ENCODE data around the gene MRPS27. TPM values are rescaled to one million over a fixed set of nuclear protein-coding genes. Genes with fewer than 3 reads are reported as not detected.
A peak's percentile ranks its signal among the peaks of the same experiment; 100 is the strongest.

The MRPS27 gene
- total and polyA plus RNA-seq, 5 experiments from 2014 or later: 31.7 to 48.5 (median 43.6) TPM

DNA sequence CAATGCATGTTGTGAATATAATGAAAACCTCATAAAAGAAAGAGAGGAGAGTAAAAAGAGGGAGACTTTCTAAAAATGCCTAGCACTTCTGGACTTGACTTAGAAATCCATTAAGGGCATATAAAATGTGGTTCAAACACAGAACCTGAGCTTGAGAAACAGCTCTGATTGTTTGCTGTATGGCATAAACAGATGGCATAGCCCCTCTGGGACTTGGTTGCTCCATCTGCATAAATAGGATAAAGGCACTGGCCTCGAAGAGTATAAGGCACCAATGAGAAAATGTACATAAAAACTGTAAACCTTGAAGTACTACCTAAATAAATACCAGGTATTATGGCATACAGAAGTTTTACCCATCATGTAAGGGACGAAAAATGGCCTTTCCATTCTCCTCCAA lies 23.8 kb downstream of the MRPS27 start:
- ATAC-seq: no peak
- Mint-ChIP-seq H3K36me3 (peaks cover 0 to 59% (median 29%) of the 10 kb centered on the region in 3 donors), H3K4me3 (no peak overlapping the region), H3K4me1 (peaks cover 9 to 67% (median 23%) of the 10 kb centered on the region in 4 donors), H3K27me3 (no peaks in the 10 kb centered on the region), H3K9me3 (no peaks in the 10 kb centered on the region), H3K27ac (no peak overlapping the region)
- DNase-seq: no peak
- POLR2A ChIA-PET: no interaction called here

DNA sequence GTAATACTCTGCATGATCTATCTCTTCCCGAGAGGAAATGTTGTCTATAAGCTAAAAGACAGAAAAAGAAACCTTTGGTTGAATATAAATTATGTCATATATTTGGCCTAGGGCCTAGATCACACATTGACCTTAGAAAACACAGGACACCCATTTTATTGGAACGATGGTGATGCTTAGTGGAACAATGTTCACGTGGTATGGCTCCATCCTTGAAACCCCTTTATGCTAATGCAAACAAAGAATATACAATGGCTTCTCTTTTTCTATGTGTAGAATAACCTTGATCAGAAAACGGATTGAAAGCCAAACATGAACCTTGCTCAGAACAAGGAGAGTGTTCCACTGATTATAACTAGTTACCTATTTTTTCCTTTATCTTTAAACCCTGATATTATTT lies 24.5 kb downstream of the MRPS27 start:
- no peaks in the 10 kb centered on the region for H3K9me3 Mint-ChIP-seq
- H3K27ac Mint-ChIP-seq: no peak overlapping the region
- peaks cover 0 to 62% (median 29%) of the 10 kb centered on the region in 3 donors for H3K36me3 Mint-ChIP-seq
- H3K27me3 Mint-ChIP-seq: no peaks in the 10 kb centered on the region
- ATAC-seq (no peak), DNase-seq (no peak)
- POLR2A ChIA-PET: no interaction called here
- peaks cover 9 to 66% (median 22%) of the 10 kb centered on the region in 4 donors for H3K4me1 Mint-ChIP-seq
- H3K4me3 Mint-ChIP-seq: no peak overlapping the region

DNA sequence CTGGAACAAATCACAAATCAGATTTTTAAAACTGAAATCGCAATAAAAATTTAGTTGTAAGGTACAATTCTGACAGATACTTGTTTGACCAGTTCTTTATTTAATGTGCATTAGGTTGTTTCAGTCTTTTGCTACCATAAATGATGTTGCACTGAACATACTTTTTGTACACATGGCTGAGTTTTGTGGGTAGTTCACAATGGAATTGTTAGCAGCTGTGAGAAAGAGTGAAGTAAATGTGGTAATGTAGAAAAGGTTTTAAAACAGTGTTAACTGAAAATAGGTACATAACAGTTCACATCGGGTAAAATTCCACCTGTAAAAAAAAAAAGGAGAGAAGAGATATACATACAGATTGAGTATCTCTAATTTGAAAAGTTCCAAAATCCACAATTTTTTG lies 25.6 kb downstream of the MRPS27 start:
- POLR2A ChIA-PET: no interaction called here
- Mint-ChIP-seq H3K4me3 (peak overlapping the region in 1 of 10 donors; percentile 21), H3K27ac (peak overlapping the region in 1 of 10 donors; percentile 41), H3K36me3 (peaks cover 0 to 64% (median 35%) of the 10 kb centered on the region in 3 donors), H3K9me3 (no peaks in the 10 kb centered on the region), H3K27me3 (no peaks in the 10 kb centered on the region), H3K4me1 (peaks cover 2 to 61% (median 12%) of the 10 kb centered on the region in 4 donors)
- DNase-seq (no peak), ATAC-seq (no peak)

DNA sequence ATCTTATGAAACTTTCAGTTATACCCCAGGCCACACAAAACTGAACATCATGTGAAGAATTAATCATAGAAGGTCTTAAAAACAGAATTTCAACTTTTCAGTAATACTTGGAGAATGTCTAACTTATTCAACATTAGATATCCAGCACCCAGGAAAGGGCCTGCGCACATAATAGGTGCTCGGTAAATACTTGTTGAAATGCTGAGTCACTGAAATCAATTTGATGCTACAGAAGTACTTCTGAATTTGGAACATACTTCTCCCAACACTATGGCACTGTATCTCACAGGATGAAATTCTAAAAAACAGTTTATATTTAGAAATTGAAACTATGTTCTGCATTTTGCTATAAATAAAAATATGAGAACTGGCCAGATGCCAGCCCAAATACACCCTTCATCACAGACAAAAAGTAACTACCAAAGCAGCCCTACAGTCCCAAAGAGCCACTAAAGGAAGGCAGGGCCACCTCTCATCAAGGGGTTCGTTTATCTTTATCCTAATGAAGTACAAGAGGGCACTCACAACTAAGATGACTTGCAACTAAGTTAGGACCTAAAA lies 26.5 kb downstream of the MRPS27 start:
- Mint-ChIP-seq H3K27ac (peak overlapping the region in 1 of 10 donors; percentile 4), H3K36me3 (peaks cover 0 to 71% (median 38%) of the 10 kb centered on the region in 3 donors), H3K4me1 (peaks cover 2 to 57% (median 9%) of the 10 kb centered on the region in 4 donors), H3K27me3 (no peaks in the 10 kb centered on the region), H3K9me3 (no peaks in the 10 kb centered on the region), H3K4me3 (no peak overlapping the region)
- no peak for DNase-seq
- POLR2A ChIA-PET: no interaction called here
- ATAC-seq: no peak

DNA sequence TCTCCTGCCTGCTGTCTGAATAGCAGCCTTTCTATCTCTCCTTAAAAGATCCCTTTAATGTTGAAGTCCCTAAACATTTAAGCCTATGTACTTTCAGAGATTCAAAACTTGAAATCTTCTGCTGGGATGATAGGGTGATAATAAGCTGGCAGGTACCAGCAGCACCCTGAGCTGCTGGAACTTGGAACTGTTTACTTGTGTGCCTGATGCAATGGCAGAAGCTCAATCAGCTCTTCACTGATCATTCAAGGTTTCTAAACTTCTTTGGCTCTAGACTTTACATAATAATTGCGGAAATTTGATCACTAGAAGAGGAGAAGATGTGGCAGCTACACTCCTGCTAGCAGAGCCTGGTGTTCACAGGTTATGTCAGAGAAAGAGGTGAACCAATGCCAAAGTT lies 27.6 kb downstream of the MRPS27 start:
- POLR2A ChIA-PET: no interaction called here
- DNase-seq (no peak), ATAC-seq (no peak)
- no peak overlapping the region for H3K4me3 Mint-ChIP-seq
- peaks cover 3 to 76% (median 44%) of the 10 kb centered on the region in 3 donors for H3K36me3 Mint-ChIP-seq
- no peaks in the 10 kb centered on the region for H3K9me3 Mint-ChIP-seq
- H3K27me3 Mint-ChIP-seq: no peaks in the 10 kb centered on the region
- H3K27ac Mint-ChIP-seq: no peak overlapping the region
- peaks cover 0 to 53% (median 6%) of the 10 kb centered on the region in 4 donors for H3K4me1 Mint-ChIP-seq

DNA sequence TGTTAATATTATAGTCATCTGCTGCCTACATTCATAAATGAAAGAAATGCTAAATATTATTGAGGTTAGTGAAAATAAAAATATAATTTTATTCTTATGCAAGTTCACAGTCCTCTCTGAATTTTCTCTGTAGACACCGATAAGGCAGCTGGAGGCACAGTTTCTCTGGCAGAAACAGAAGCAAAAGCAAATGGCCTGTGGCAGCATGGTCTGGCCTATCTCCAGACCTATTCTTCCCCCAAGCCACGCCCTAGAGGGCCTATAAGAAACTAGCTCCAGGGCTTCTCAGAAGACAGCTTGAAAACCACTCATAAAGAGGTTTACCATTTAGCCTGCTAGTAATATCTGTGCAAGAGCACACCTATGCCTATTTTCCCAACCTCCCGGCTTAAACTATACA lies 28.4 kb downstream of the MRPS27 start:
- peaks cover 3 to 76% (median 41%) of the 10 kb centered on the region in 3 donors for H3K36me3 Mint-ChIP-seq
- POLR2A ChIA-PET: interaction anchor here (0.7 kb wide), 1 partner anchor 29 kb away, joined by 3 read pairs; the partner anchor contains the start of genes MRPS27 and PTCD2
- ATAC-seq (no peak), DNase-seq (no peak)
- no peaks in the 10 kb centered on the region for H3K27me3 Mint-ChIP-seq
- H3K27ac Mint-ChIP-seq: no peak overlapping the region
- no peak overlapping the region for H3K4me3 Mint-ChIP-seq
- peaks cover under 1 to 48% (median 6%) of the 10 kb centered on the region in 4 donors for H3K4me1 Mint-ChIP-seq
- H3K9me3 Mint-ChIP-seq: no peaks in the 10 kb centered on the region

DNA sequence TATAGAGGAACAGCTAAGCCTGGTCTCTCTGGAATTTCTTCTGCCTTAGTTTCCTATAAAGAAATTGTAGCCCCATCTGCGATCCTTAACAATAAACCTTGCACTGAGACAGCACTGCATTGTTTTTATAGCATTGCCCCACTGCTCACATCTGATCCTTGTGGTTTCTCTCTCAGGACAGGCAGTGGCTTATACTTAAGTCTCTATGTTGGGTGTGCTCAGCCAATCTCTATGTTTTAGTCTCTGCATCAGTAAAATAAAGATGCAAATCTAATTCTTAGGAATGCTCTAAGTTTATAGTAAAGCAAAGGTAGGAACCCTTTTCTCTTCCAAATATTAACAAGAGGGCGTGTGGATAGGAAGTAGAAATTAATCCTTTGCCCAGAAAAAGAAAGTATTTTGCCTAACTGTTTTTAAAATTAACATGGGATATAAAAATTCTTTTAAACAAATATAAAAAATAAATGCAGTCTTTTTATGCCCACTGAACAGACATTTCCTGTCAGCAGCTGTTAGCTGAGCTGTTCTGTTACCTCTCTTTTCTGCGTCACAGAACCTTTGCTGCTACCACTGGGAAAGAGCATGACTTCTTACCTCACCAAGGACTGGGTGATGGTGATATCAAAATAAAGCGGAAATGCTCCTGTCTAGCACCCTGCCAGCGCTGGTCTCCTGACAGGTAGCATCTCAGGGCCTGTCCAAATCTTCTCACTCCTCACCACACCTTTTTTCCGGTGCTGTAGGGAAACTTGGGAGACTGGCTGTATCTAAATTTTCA lies 29.5 kb downstream of the MRPS27 start:
- POLR2A ChIA-PET: interaction anchor here (0.7 kb wide), 1 partner anchor 30 kb away, joined by 3 read pairs; the partner anchor contains the start of genes MRPS27 and PTCD2
- Mint-ChIP-seq H3K9me3 (no peaks in the 10 kb centered on the region), H3K27ac (no peak overlapping the region), H3K27me3 (no peaks in the 10 kb centered on the region), H3K36me3 (peaks cover 3 to 75% (median 35%) of the 10 kb centered on the region in 3 donors), H3K4me1 (peaks cover 2 to 42% (median 6%) of the 10 kb centered on the region in 4 donors), H3K4me3 (no peak overlapping the region)
- DNase-seq (no peak), ATAC-seq (no peak)

DNA sequence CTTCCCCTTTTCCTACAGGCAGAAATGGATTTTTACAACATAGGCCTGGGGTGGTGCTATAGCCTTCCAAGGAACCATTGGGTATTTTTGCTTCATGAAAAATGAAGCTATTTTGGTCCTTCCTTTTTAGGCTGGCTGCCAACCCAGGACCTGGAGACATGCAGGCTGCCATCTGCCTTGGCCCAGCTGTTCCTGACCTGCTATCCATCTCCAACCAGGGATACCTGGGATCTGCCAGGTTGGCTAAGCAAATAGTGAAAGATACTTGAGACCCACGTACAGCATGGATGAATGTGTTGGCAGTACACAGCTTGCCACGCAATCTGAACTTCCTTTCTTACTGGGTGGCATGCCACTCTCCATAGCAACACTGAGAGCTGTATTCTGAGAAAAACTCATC lies 31.1 kb downstream of the MRPS27 start:
- POLR2A ChIA-PET: no interaction called here
- Mint-ChIP-seq H3K36me3 (peaks cover 3 to 69% (median 26%) of the 10 kb centered on the region in 3 donors), H3K4me3 (no peak overlapping the region), H3K9me3 (no peaks in the 10 kb centered on the region), H3K4me1 (peaks cover 0 to 42% (median 3%) of the 10 kb centered on the region in 4 donors), H3K27me3 (no peaks in the 10 kb centered on the region), H3K27ac (no peak overlapping the region)
- DNase-seq (no peak), ATAC-seq (no peak)

DNA sequence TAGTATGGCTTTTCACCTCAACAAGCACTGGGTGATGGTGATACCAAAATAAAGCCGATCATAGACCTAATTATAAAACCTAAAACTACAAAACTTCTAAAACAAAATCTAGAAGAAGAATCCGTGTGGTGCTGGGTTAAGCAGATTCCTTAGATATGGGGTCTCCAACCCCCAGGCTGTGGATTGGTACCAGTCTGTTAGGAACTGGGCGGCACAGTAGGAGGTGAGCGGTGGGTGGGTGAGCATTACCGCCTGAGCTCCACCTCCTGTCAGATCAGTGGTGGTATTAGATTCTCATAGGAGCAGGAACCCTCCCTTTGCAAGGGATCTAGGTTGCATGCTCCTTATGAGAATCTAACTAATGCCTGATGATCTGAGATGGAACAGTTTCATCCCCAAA lies 33.2 kb downstream of the MRPS27 start:
- Mint-ChIP-seq H3K27me3 (no peaks in the 10 kb centered on the region), H3K27ac (peak overlapping the region in 1 of 10 donors; percentile 32), H3K4me3 (no peak overlapping the region), H3K9me3 (no peaks in the 10 kb centered on the region), H3K36me3 (peaks cover 3 to 78% (median 32%) of the 10 kb centered on the region in 3 donors), H3K4me1 (peaks cover 0 to 27% (median 4%) of the 10 kb centered on the region in 4 donors)
- POLR2A ChIA-PET: no interaction called here
- DNase-seq (no peak), ATAC-seq (no peak)

DNA sequence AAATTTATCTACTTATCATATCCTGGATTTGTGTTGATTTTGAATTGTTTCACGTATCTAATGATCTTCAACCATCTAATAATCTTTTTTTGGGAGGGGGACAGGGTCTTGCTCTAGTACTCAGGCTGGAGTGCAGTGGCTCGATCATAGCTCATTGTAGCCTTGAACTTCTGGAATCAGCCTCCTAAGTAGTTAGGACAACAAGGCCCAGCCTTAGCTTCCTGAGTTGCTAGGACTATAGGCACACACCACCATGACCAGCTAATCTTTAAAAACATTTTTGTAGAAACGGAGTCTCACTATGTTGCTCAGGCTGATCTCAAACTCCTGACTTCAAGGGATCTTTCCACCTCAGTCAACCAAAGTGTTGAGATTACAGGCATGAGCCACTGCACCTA lies 34.6 kb downstream of the MRPS27 start:
- H3K27me3 Mint-ChIP-seq: no peaks in the 10 kb centered on the region
- no peaks in the 10 kb centered on the region for H3K9me3 Mint-ChIP-seq
- DNase-seq (no peak), ATAC-seq (no peak)
- H3K36me3 Mint-ChIP-seq: peaks cover 3 to 82% (median 31%) of the 10 kb centered on the region in 3 donors
- no peak overlapping the region for H3K4me3 Mint-ChIP-seq
- POLR2A ChIA-PET: no interaction called here
- H3K4me1 Mint-ChIP-seq: peaks cover 4 to 22% (median 7%) of the 10 kb centered on the region in 4 donors
- peak overlapping the region in 1 of 10 donors; percentile 11 for H3K27ac Mint-ChIP-seq

DNA sequence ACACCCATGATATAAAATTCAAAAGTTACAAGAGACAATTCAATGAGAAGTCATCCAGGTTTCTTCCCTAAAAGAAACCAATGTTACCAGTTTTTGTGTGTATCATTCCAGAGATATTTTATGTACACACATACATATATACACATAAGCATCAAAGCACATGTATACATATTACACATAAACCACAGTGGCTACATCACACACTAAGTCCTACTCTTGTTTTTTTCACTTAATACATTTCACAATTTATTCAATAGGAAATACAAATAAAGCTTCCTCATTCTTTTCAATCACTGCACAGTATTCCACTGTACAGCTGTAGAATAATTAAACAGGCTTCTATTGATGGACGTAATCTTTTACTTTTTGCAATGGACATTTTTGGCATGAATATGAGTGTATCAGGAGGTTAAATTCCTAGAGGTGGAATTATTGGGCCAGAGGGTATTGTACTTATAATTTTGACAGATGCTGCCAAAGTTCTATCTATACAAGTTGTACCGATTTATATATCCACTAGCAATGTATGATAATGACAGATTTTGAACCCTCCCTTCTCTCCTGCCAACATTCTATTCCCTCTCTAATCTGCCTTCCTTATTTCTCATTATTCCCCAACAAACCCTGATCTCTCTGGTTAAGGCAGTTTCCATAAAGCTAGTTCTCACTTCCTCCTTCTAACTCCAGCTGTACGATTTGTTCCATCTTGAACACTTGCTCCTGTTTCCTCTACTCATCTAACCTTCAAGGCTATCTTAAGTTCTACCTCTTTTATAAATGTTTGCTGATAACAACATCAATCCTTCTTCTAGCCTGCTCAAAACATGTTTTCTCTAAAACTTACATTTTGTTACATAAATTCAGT lies 35.2 kb downstream of the MRPS27 start:
- peaks cover 7 to 79% (median 30%) of the 10 kb centered on the region in 3 donors for H3K36me3 Mint-ChIP-seq

DNA sequence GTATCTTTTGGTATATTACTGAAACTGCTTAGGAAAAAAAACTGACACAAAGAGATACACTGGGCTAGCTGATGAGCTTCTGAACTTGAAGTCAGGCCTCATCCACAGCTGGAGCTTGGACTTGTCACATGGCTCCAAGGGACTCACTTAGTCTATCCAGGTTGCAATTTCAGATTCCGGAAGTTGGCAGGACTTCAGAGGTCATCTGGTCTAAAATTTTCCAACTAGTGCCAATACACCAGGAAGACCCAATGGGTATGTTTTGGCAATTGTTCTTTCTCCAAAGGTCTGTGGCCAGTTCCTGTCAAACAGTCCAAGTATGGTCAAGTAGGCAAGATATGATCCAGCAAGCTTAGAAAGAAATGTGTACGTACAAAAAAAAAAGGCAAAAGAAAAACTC lies 36.7 kb downstream of the MRPS27 start:
- POLR2A ChIA-PET: no interaction called here
- H3K36me3 Mint-ChIP-seq: peaks cover 13 to 80% (median 36%) of the 10 kb centered on the region in 3 donors
- H3K4me1 Mint-ChIP-seq: peaks cover 4 to 10% (median 7%) of the 10 kb centered on the region in 4 donors
- no peak for DNase-seq
- no peak overlapping the region for H3K4me3 Mint-ChIP-seq
- peaks cover 0 to 3% (median 1%) of the 10 kb centered on the region in 9 donors for H3K9me3 Mint-ChIP-seq
- peak overlapping the region in 3 of 10 donors; percentile 2 to 12 (median 7) for H3K27ac Mint-ChIP-seq
- H3K27me3 Mint-ChIP-seq: no peaks in the 10 kb centered on the region
- no peak for ATAC-seq

More for the DNA sequence above, 35.2 kb downstream of the MRPS27 start:
- peak overlapping the region in 3 of 10 donors; percentile 1 to 11 (median 11) for H3K27ac Mint-ChIP-seq
- POLR2A ChIA-PET: no interaction called here
- ATAC-seq (no peak), DNase-seq (no peak)
- H3K27me3 Mint-ChIP-seq: no peaks in the 10 kb centered on the region
- no peaks in the 10 kb centered on the region for H3K9me3 Mint-ChIP-seq
- H3K4me1 Mint-ChIP-seq: peaks cover 4 to 17% (median 7%) of the 10 kb centered on the region in 4 donors
- H3K4me3 Mint-ChIP-seq: no peak overlapping the region
